GM12878 (cell line): Measurements from ENCODE around the gene TGM5. TPM values are rescaled to one million over a fixed set of nuclear protein-coding genes. Genes with fewer than 3 reads are reported as not detected.

Source experiments
- ATAC-seq: fragments of 200-7000 bp; cut with Tn5 transposase; 3 replicates; pipeline ENCODE4 v1.9.1; 2020; ENCODE audit warnings: mild to moderate bottlenecking, moderate library complexity
- BruUV-seq: library from RNA; stranded (reverse); fragments of 400-500 nt; replicated peaks from 2 replicates; lab custom pipeline; 2021; lab: Mats Ljungman, UMichigan
- CTCF ChIA-PET: fragments of 300-600 bp; sonication (Branson Sonifier 250); formaldehyde crosslinking; extraction: SDS; loops from one replicate; lab custom pipeline; 2021; ENCODE audit warnings: inconsistent platforms; lab: Yijun Ruan, JAX
- POLR2A ChIA-PET: fragments of 350-600 bp; formaldehyde crosslinking; extraction: SDS; loops from one replicate; lab custom pipeline; 2021; ENCODE audit warnings: inconsistent platforms; lab: Charles Lee
- RAD21 ChIA-PET: fragments of 300-600 bp; sonication (Branson Sonifier 250); formaldehyde crosslinking; loops from one replicate; lab custom pipeline; 2023; ENCODE audit warnings: antibody characterized with exemption; ENCODE audit not compliant: unreplicated experiment; lab: Charles Lee
- SMC1A ChIA-PET: fragments of 300-600 bp; sonication (Branson Sonifier 250); formaldehyde crosslinking; loops from one replicate; lab custom pipeline; 2023; ENCODE audit not compliant: unreplicated experiment, uncharacterized antibody; lab: Charles Lee
- DNase-seq: peaks from one replicate; pipeline ENCODE4 v3.0.0-alpha.2; 2011; ENCODE audit warnings: low read depth, low spot score
- FAIRE-seq: peaks from 3 replicates; lab custom pipeline; 2011; peaks lifted over from hg19 to GRCh38; lab: Jason Lieb, UNC
- H2AFZ ChIP-seq: 2 replicates; pipeline ENCODE4 v1.6.0; 2011; ENCODE audit warnings: low read depth, low read length, control low read depth; ENCODE audit not compliant: control insufficient read depth
- H3K27ac ChIP-seq: 2 replicates; pipeline ENCODE4 v1.5.1; 2011; ENCODE audit warnings: control low read depth; ENCODE audit not compliant: control insufficient read depth, insufficient read depth
- H3K27me3 ChIP-seq, 2 experiments: replicated peaks in 1 of 2; 2 replicates each; pipeline versions ENCODE4 v1.6.0 to v1.6.1; 2011; ENCODE audit warnings: low read length in 1 of 2; ENCODE audit not compliant: control insufficient read depth in 2 of 2, insufficient read depth in 2 of 2
- H3K36me3 ChIP-seq, 2 experiments: 2 replicates each; pipeline ENCODE4 v1.5.1; 2011; ENCODE audit warnings: low read length in 1 of 2; ENCODE audit not compliant: control insufficient read depth in 2 of 2, insufficient read depth in 2 of 2
- H3K4me1 ChIP-seq: 2 replicates; pipeline ENCODE4 v1.6.1; 2011; ENCODE audit warnings: mild to moderate bottlenecking, low read length, moderate library complexity, mixed read lengths; ENCODE audit not compliant: control insufficient read depth, insufficient read depth
- H3K4me2 ChIP-seq: 2 replicates; pipeline ENCODE4 v1.6.0; 2011; ENCODE audit warnings: control low read depth; ENCODE audit not compliant: control insufficient read depth, insufficient read depth
- H3K4me3 ChIP-seq: fragments of 200-600 bp; sonication (generic); 2 replicates; pipeline ENCODE4 v1.5.1; 2016
- H3K79me2 ChIP-seq: 2 replicates; pipeline ENCODE4 v1.6.0; 2011; ENCODE audit warnings: low read length; ENCODE audit not compliant: control insufficient read depth, insufficient read depth
- H3K9ac ChIP-seq: 2 replicates; pipeline ENCODE4 v1.8.0; 2011; ENCODE audit warnings: low read length, control low read depth, mixed read lengths; ENCODE audit not compliant: control insufficient read depth, insufficient read depth
- H3K9me3 ChIP-seq: replicated peaks from 3 replicates; pipeline ENCODE4 v1.5.1; 2011; ENCODE audit warnings: mild to moderate bottlenecking, low read length; ENCODE audit not compliant: control insufficient read depth, insufficient read depth
- H4K20me1 ChIP-seq: 2 replicates; pipeline ENCODE4 v1.6.0; 2011; ENCODE audit not compliant: control insufficient read depth, insufficient read depth
- ATF7 ChIP-seq: fragments of 450-650 bp; IDR thresholded peaks from 2 replicates; pipeline ENCODE4 v1.6.1; 2016; ENCODE audit warnings: low read depth, mild to moderate bottlenecking
- BMI1 ChIP-seq: fragments of 450-650 bp; IDR thresholded peaks from 2 replicates; pipeline ENCODE4 v1.6.1; 2016; ENCODE audit warnings: mild to moderate bottlenecking, moderate library complexity, borderline replicate concordance
- E2F4 ChIP-seq: IDR thresholded peaks from 2 replicates; pipeline ENCODE4 v1.6.1; 2012; ENCODE audit warnings: low read depth, low read length, improper control_type of control experiment
- FOXK2 ChIP-seq: fragments of 450-650 bp; IDR thresholded peaks from 2 replicates; pipeline ENCODE4 v1.6.1; 2017; ENCODE audit warnings: mild to moderate bottlenecking, moderate library complexity
- FOXM1 ChIP-seq: IDR thresholded peaks from 2 replicates; pipeline ENCODE4 v1.6.1; 2012; ENCODE audit warnings: low read depth, mild to moderate bottlenecking, inconsistent platforms, low read length, moderate library complexity
- IRF4 ChIP-seq: IDR thresholded peaks from 2 replicates; pipeline ENCODE4 v1.6.1; 2011; ENCODE audit warnings: low read depth, low read length
- JUND ChIP-seq: IDR thresholded peaks from 2 replicates; pipeline ENCODE4 v1.6.1; 2012; ENCODE audit warnings: low read depth, mild to moderate bottlenecking, low read length, improper control_type of control experiment, moderate library complexity
- KAT2A ChIP-seq: conservative IDR thresholded peaks from 2 replicates; pipeline ENCODE4 v1.6.1; 2011; ENCODE audit warnings: low read depth, low read length; ENCODE audit not compliant: control insufficient read depth
- MXI1 ChIP-seq: fragments of 150-350 bp; IDR thresholded peaks from 2 replicates; pipeline ENCODE4 v1.6.1; 2011; ENCODE audit warnings: low read depth, mild to moderate bottlenecking, inconsistent platforms, low read length, improper control_type of control experiment
- NRF1 ChIP-seq: conservative IDR thresholded peaks from 2 replicates; pipeline ENCODE4 v1.6.1; 2011; ENCODE audit warnings: mild to moderate bottlenecking, low read depth, low read length, improper control_type of control experiment
- ZNF207 ChIP-seq: fragments of 450-650 bp; IDR thresholded peaks from 2 replicates; pipeline ENCODE4 v1.6.1; 2014; ENCODE audit warnings: antibody characterized with exemption, mild to moderate bottlenecking, borderline replicate concordance
- ZNF217 ChIP-seq: fragments of 450-650 bp; IDR thresholded peaks from 2 replicates; pipeline ENCODE4 v1.6.1; 2017; ENCODE audit warnings: antibody characterized with exemption, mild to moderate bottlenecking
- WGBS: methylation state at CpG from one replicate; pipeline ENCODE4 v1.1.6; 2016; ENCODE audit warnings: low lambda C conversion rate; ENCODE audit not compliant: insufficient replicate concordance, insufficient coverage; ENCODE audit errors: missing lambda C conversion rate; 5-methylcytosine and 5-hydroxymethylcytosine counted together
- in situ Hi-C: fragments of 300-500 bp; cut with MboI; formaldehyde crosslinking; loops from 9 replicates; pipeline ENCODE4 v1.14.3; 2018; ENCODE audit warnings: mixed read lengths
- intact Hi-C: fragments of 100-400 bp; cut with micrococcal nuclease; formaldehyde crosslinking; loops from one replicate; pipeline ENCODE4 v1.14.2; 2022; ENCODE audit not compliant: unreplicated experiment
- polyA plus RNA-seq, 11 experiments: library from polyadenylated mRNA; depleted of rRNA in 4 of 11; unstranded in 6 of 11; stranded (reverse) in 5 of 11; fragments of >200 nt; fragmentation: Nextera tagmentation in 4 of 11; fragmentation: Illumina TruSeq in 1 of 11; extraction: Ambion mirVana in 4 of 11; extraction: Trizol in 1 of 11; gene quantifications; 1 replicate in 1 of 11; 2 replicates in 10 of 11; pipeline versions ENCODE4 v1.2.1 to v1.2.3, GENCODE V29; 2011 to 2016; ENCODE audit warnings: inconsistent platforms in 2 of 11, missing spikeins in 2 of 11, low read depth in 1 of 11
- total RNA-seq, 4 experiments: library from RNA; depleted of rRNA in 3 of 4; stranded (reverse); fragments of >200 nt in 3 of 4; fragmentation: Illumina TruSeq in 1 of 4; extraction: Trizol in 1 of 4; gene quantifications; 2 replicates each; pipeline versions ENCODE4 v1.2.1 to v1.2.3, GENCODE V29; 2013 to 2021
- TF ChIP-seq, protein P1 (sequence below): fragments of 450-650 bp; IDR thresholded peaks from 2 replicates; pipeline ENCODE4 v1.6.1; 2017; ENCODE audit warnings: borderline replicate concordance

TGM5 gene
- total and polyA plus RNA-seq, 10 of the 15 experiments (the other 5 are each of a cell fraction or from before 2014, with no cell fraction given), result 4.4 to 27.1 (median 5.6) TPM

DNA sequence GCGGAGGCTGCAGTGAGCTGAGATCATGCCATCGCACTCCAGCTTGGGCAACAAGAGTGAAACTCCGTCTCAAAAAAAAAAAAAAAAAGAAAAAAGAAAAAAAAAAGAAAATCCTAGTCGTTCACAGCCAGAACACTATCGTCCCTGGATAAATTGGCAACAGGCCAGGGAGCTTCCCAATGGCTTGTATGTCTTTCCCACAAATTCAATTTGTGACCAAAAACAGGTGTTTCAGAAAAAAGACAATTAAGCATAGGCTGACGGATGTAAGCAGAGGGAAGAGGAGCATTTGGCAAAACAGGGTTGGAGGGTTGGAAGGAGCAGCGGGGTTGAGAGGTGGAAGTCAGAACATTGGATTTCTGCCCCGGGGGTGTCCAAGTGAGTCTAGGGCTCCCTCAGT, 54.4 kb downstream of the TGM5 start:
- TF ChIP-seq E2F4 (no peak), ATF7 (no peak), KAT2A (no peak), IRF4 (no peak), JUND (no peak), FOXM1 (no peak), ZNF217 (no peak), FOXK2 (no peak), ZNF207 (no peak), MXI1 (no peak), NRF1 (no peak), BMI1 (no peak)
- TF ChIP-seq, protein P1, sequence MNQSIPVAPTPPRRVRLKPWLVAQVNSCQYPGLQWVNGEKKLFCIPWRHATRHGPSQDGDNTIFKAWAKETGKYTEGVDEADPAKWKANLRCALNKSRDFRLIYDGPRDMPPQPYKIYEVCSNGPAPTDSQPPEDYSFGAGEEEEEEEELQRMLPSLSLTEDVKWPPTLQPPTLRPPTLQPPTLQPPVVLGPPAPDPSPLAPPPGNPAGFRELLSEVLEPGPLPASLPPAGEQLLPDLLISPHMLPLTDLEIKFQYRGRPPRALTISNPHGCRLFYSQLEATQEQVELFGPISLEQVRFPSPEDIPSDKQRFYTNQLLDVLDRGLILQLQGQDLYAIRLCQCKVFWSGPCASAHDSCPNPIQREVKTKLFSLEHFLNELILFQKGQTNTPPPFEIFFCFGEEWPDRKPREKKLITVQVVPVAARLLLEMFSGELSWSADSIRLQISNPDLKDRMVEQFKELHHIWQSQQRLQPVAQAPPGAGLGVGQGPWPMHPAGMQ, result no peak
- TF ChIP-seq, all 136 proteins: peak for 0
- no peaks in the 10 kb centered on the region for H3K4me1 ChIP-seq
- ChIA-PET POLR2A (interaction anchor here (0.6 to 0.8 kb wide), 3 partner anchors 12 to 491 kb away, joined by 3 to 4 read pairs (median 4); no protein-coding TSS in a partner anchor), SMC1A (interaction anchor here (1.0 to 3.9 kb wide), 3 partner anchors 9 to 18 kb away, joined by 3 to 12 read pairs (median 3); no protein-coding TSS in a partner anchor), RAD21 (interaction anchor here (0.6 to 1.8 kb wide), 2 partner anchors 13 to 19 kb away, joined by 4 to 5 read pairs; no protein-coding TSS in a partner anchor), CTCF (interaction anchor here (1.2 to 3.1 kb wide), 4 partner anchors 8 to 73 kb away, joined by 3 to 12 read pairs (median 8); no protein-coding TSS in a partner anchor)
- no peak for ATAC-seq
- WGBS, result 55% methylated on average over 7 of the region's 8 CpGs
- H3K4me3 ChIP-seq, result no peak overlapping the region
- no peak overlapping the region for H3K9ac ChIP-seq
- no peaks in the 10 kb centered on the region for H3K27me3 ChIP-seq
- no peak overlapping the region for H2AFZ ChIP-seq
- no peaks in the 10 kb centered on the region for H3K79me2 ChIP-seq
- intact Hi-C loops (no loop called here), in situ Hi-C loops (no loop called here)
- no peak for DNase-seq
- no peaks in the 10 kb centered on the region for H3K36me3 ChIP-seq
- no TSS peak for BruUV-seq
- no peak overlapping the region for H3K27ac ChIP-seq
- no peak for FAIRE-seq
- H3K4me2 ChIP-seq, result no peak overlapping the region
- H3K9me3 ChIP-seq, result no peaks in the 10 kb centered on the region; the same call in 2 of the 3 replicates
- no peaks in the 10 kb centered on the region for H4K20me1 ChIP-seq
